K562 (cell line): Measurements from ENCODE around the gene ARHGDIA. TPM values are rescaled to one million over a fixed set of nuclear protein-coding genes. Genes with fewer than 3 reads are reported as not detected.
A peak's percentile ranks its signal among the peaks of the same experiment; 100 is the strongest.

Source experiments
- ATAC-seq: fragments of 200-7000 bp; cut with Tn5 transposase; 3 replicates; pipeline ENCODE4 v1.9.1; 2020; ENCODE audit warnings: moderate library complexity
- BruUV-seq: library from RNA; stranded (reverse); fragments of 400-500 nt; replicated peaks from 2 replicates; lab custom pipeline; 2021; lab: Mats Ljungman, UMichigan
- CTCF ChIA-PET: fragments of 300-600 bp; formaldehyde crosslinking; extraction: SDS; loops from one replicate; lab custom pipeline; 2021; ENCODE audit warnings: low intra/inter-chr PET ratio; lab: Yijun Ruan, JAX
- POLR2A ChIA-PET: fragments of 300-600, 350-650 bp; sonication (Branson Sonifier 250); formaldehyde crosslinking; extraction: SDS; loops from one replicate; lab custom pipeline; 2021; ENCODE audit warnings: antibody characterized with exemption, inconsistent platforms; lab: Yijun Ruan, JAX
- DNase-seq, 4 experiments: peaks; one replicate each; pipeline versions ENCODE4 v3.0.0 to v3.0.0-alpha.2; 2011 to 2018; ENCODE audit warnings: low spot score in 3 of 4, mixed read lengths in 3 of 4; ENCODE audit errors: extremely low read depth in 1 of 4
- FAIRE-seq: peaks from 2 replicates; lab custom pipeline; 2011; peaks lifted over from hg19 to GRCh38; lab: Jason Lieb, UNC
- H2AFZ ChIP-seq: 2 replicates; pipeline ENCODE4 v1.6.0; 2011; ENCODE audit warnings: low read depth, low read length, control low read depth, inconsistent platforms
- H3K27ac ChIP-seq: fragments of 200-600 bp; 3 replicates; pipeline ENCODE4 v1.8.0; 2011; ENCODE audit warnings: low read depth, mild to moderate bottlenecking, control low read depth, inconsistent platforms, low read length, moderate library complexity, mixed read lengths; ENCODE audit errors: extremely low read depth
- H3K27me3 ChIP-seq, 2 experiments: fragments of 300-600 bp in 1 of 2; 2 replicates in 1 of 2; 3 replicates in 1 of 2; pipeline versions ENCODE4 v1.6.0 to v1.8.0; 2011; ENCODE audit warnings: inconsistent platforms in 2 of 2, low read length in 2 of 2, mild to moderate bottlenecking in 1 of 2, mixed read lengths in 1 of 2, moderate library complexity in 1 of 2; ENCODE audit not compliant: control insufficient read depth in 2 of 2, insufficient read depth in 2 of 2
- H3K36me3 ChIP-seq: fragments of 300-600 bp; 3 replicates; pipeline ENCODE4 v1.8.0; 2011; ENCODE audit warnings: mild to moderate bottlenecking, low read length, inconsistent platforms; ENCODE audit not compliant: control insufficient read depth, insufficient read depth
- H3K4me1 ChIP-seq, 2 experiments: fragments of 200-600 bp in 1 of 2; replicated peaks in 1 of 2; 2 replicates in 1 of 2; 3 replicates in 1 of 2; pipeline versions ENCODE4 v1.5.1 to v1.8.0; 2011; ENCODE audit warnings: inconsistent platforms in 2 of 2, low read length in 2 of 2, mild to moderate bottlenecking in 1 of 2, mixed read lengths in 1 of 2, moderate library complexity in 1 of 2; ENCODE audit not compliant: control insufficient read depth in 2 of 2, insufficient read depth in 2 of 2
- H3K4me2 ChIP-seq: 2 replicates; pipeline ENCODE4 v1.6.1; 2011; ENCODE audit warnings: low read length, control low read depth, inconsistent platforms, mixed read lengths; ENCODE audit not compliant: insufficient read depth
- H3K4me3 ChIP-seq: fragments of 200-600 bp; sonication (generic), shearing (Covaris generic); 2 replicates; pipeline ENCODE4 v1.5.1; 2016; ENCODE audit warnings: control low read depth, inconsistent platforms
- H3K79me2 ChIP-seq: fragments of 200-600 bp; 3 replicates; pipeline ENCODE4 v1.8.0; 2011; ENCODE audit warnings: low read length, inconsistent platforms; ENCODE audit not compliant: control insufficient read depth, insufficient read depth
- H3K9ac ChIP-seq, 2 experiments: 2 replicates each; pipeline versions ENCODE4 v1.6.0 to v1.6.1; 2011; ENCODE audit warnings: low read depth in 2 of 2, low read length in 2 of 2, control low read depth in 1 of 2, inconsistent platforms in 1 of 2, mild to moderate bottlenecking in 1 of 2, mixed read lengths in 1 of 2; ENCODE audit not compliant: insufficient read depth in 1 of 2
- H3K9me1 ChIP-seq: one replicate; pipeline ENCODE4 v1.6.0; 2011; ENCODE audit warnings: inconsistent platforms, mild to moderate bottlenecking, low read length, moderate library complexity; ENCODE audit not compliant: control insufficient read depth, insufficient read depth
- H3K9me3 ChIP-seq: replicated peaks from 2 replicates; pipeline ENCODE4 v1.5.1; 2011; ENCODE audit warnings: low read depth, low read length, inconsistent platforms; ENCODE audit not compliant: control insufficient read depth, insufficient read depth
- H4K20me1 ChIP-seq: replicated peaks from 2 replicates; pipeline ENCODE4 v1.6.1; 2011; ENCODE audit warnings: low read length, inconsistent platforms, mixed read lengths; ENCODE audit not compliant: control insufficient read depth, insufficient read depth
- CBX5 ChIP-seq: IDR thresholded peaks from 2 replicates; pipeline ENCODE4 v1.6.1; 2014; ENCODE audit warnings: low read depth, borderline replicate concordance
- CTBP1 ChIP-seq: fragments of 450-650 bp; IDR thresholded peaks from 2 replicates; pipeline ENCODE4 v1.6.1; 2016; ENCODE audit warnings: borderline replicate concordance
- MYC ChIP-seq, 2 experiments: fragments of 250-450 bp in 1 of 2; sonication (Bioruptor Pico) in 1 of 2; IDR thresholded peaks; 2 replicates each; pipeline versions ENCODE4 v1.5.1 to v1.6.1; 2012 to 2021; ENCODE audit warnings: low read depth in 2 of 2, borderline replicate concordance in 1 of 2, improper control_type of control experiment in 1 of 2, low read length in 1 of 2, mild to moderate bottlenecking in 1 of 2, moderate library complexity in 1 of 2
- NONO ChIP-seq, 2 experiments: fragments of 200-400 bp in 1 of 2; fragments of 450-650 bp in 1 of 2; formaldehyde crosslinking in 1 of 2; IDR thresholded peaks; 2 replicates each; pipeline ENCODE4 v1.6.1; 2017; ENCODE audit warnings: low read depth in 2 of 2, mild to moderate bottlenecking in 2 of 2, moderate library complexity in 2 of 2, low read length in 1 of 2
- RBFOX2 ChIP-seq: fragments of 200-400 bp; formaldehyde crosslinking; IDR thresholded peaks from 2 replicates; pipeline ENCODE4 v1.6.1; 2017; ENCODE audit warnings: low read depth, mild to moderate bottlenecking, low read length, moderate library complexity
- WGBS: fragments of 100-300 bp; shearing (Covaris generic); methylation state at CpG from one replicate; pipeline ENCODE4 v1.1.6; 2016; ENCODE audit warnings: low coverage, mixed read lengths; ENCODE audit not compliant: insufficient coverage; ENCODE audit errors: missing lambda C conversion rate; 5-methylcytosine and 5-hydroxymethylcytosine counted together
- in situ Hi-C: fragments of 300-500 bp; cut with MboI; formaldehyde crosslinking; loops from 4 replicates; pipeline ENCODE4 v1.15.0; 2018; ENCODE audit warnings: inconsistent platforms, mixed read lengths
- intact Hi-C: fragments of 100-400 bp; cut with micrococcal nuclease; formaldehyde crosslinking; loops from 2 replicates; pipeline ENCODE4 v1.14.2; 2022
- polyA plus RNA-seq, 8 experiments: library from polyadenylated mRNA; depleted of rRNA in 4 of 8; stranded (reverse) in 5 of 8; unstranded in 3 of 8; fragments of >200 nt; fragmentation: Nextera tagmentation in 2 of 8; fragmentation: Illumina TruSeq in 1 of 8; extraction: Ambion mirVana in 2 of 8; extraction: Trizol in 1 of 8; gene quantifications; 2 replicates each; pipeline versions ENCODE4 v1.2.1 to v1.2.3, GENCODE V29; 2011 to 2014; ENCODE audit warnings: inconsistent platforms in 1 of 8, missing spikeins in 1 of 8
- total RNA-seq, 7 experiments: library from RNA; depleted of rRNA in 6 of 7; stranded (reverse); fragments of >200 nt in 6 of 7; fragmentation: Illumina TruSeq in 2 of 7; extraction: Trizol in 2 of 7; gene quantifications; 2 replicates each; pipeline versions ENCODE4 v1.2.1 to v1.2.3, GENCODE V29; 2011 to 2021; ENCODE audit warnings: low replicate concordance in 1 of 7

Gene ARHGDIA
- total and polyA plus RNA-seq, 9 of the 15 experiments (the other 6 are each of a cell fraction or from before 2014, with no cell fraction given) = 9.6 to 340 (median 97.6) TPM

- FAIRE-seq (no peak), ATAC-seq (no peak), DNase-seq (no peak)
- 93% methylated on average over 10 of the region's 10 CpGs for WGBS
- Histone ChIP-seq H3K79me2 (peaks cover 21% of the 10 kb centered on the region), H3K4me1 (peaks cover 20 to 98% of the 10 kb centered on the region in 2 experiments), H3K9me3 (no peaks in the 10 kb centered on the region), H3K36me3 (peaks cover 67% of the 10 kb centered on the region; the same call in 2 of the 3 replicates), H4K20me1 (no peaks in the 10 kb centered on the region; the same call in 1 of the 2 replicates), H3K9me1 (peaks cover 3% of the 10 kb centered on the region), H3K4me2 (no peak overlapping the region), H3K9ac (peak overlapping the region in 1 of 2 experiments; percentile 43; a peak in 1 of 4 replicates), H3K27me3 (no peaks in the 10 kb centered on the region), H2AFZ (no peak overlapping the region), H3K27ac (no peak overlapping the region), H3K4me3 (no peak overlapping the region)
- intact Hi-C loops = no loop called here
- BruUV-seq = no TSS peak
- peak; percentile 20; the same call in 1 of the 2 replicates for TF ChIP-seq RBFOX2
- no peak for TF ChIP-seq CBX5
- TF ChIP-seq NONO (IDR thresholded peaks at IDR 0.05; ENCODE audit: low read depth in 2 of 2, low read length in 1 of 2) = no peak
- no peak for TF ChIP-seq MYC (IDR thresholded peaks at IDR 0.05; ENCODE audit: low read depth, low read length)
- TF ChIP-seq MYC (CRISPR knock-in tag; IDR thresholded peaks at IDR 0.05; ENCODE audit: borderline replicate concordance, low read depth) = no peak
- TF ChIP-seq CTBP1 = no peak
- ChIA-PET CTCF (no interaction called here), POLR2A (interaction anchor here (0.5 to 1.3 kb wide), 2 partner anchors 13 to 37 kb away, joined by 3 read pairs; no protein-coding TSS in a partner anchor)
- in situ Hi-C loops = no loop called here
Measured at GRCh38 chr17:81905993-81906392, 34.9 kb upstream of the ARHGDIA start.
